ENCODE results near the gene UVSSA.
"Not testable (repeated sequence)": the region's sequence is repeated elsewhere in the genome, so short reads cannot be mapped to it uniquely, and the experiment has no call there.

UVSSA gene

GRCh38 chr4:1377606-1378261, 30.7 kb downstream of the UVSSA start:
- no peak for DNase-seq (ENCODE audit: low read depth)

DNA sequence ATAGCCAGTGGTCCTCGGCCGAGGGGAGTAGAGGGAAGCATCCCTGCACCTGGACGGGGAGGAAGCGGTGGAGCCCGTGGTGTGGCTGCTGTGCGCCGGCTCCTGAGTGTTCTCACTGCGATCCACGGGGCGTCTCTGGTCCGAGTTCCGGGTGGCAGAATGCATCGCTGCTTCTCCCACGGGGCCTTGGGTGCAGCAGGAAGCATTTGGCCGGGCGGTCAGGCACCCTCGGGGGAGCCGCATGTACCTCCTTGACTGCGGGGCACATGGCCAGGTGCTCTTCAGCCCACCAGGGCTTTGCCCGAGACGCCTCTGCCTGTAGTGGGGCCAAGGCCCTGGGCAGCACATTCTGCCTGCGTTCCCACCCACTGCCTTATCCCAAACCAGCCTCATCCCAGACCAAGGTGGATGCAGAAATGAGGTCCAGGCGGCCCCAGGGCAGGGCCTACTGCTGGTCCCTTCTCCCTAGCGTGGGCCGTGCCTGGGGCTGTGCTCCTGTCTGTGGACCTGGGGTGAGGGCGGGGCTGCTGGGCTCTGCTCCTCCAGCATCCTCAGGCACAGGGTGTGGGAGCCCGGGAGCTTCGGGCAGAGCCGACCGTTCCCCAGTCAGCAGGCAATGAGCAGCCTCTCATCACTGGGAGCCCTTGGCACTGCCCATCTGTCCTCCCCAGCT, 31.7 kb downstream of the UVSSA start:
- no peak for DNase-seq (ENCODE audit: low read depth)

DNA sequence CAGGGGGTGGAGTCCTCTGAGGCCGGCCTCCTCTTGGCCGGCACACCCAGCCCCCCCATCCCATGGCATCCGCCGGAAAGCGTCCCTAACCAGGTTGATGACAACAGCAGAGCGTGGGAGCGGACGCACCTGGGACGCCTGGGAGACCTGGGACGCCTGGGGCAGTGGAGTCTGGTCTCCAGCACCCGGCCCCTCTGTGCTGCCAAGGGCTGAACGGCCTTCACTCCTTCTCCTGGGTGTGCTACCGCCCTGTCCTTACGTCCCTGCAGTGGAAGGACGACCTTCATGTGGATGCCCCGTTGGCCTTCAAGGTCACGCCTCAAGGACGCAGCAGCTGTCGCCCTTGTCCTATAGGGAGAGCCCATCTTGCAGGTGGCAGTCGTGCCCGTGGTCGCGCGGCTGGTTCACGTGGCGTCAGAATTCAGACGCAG, 32.4 kb downstream of the UVSSA start:
- no peak for DNase-seq (ENCODE audit: low read depth)

DNA sequence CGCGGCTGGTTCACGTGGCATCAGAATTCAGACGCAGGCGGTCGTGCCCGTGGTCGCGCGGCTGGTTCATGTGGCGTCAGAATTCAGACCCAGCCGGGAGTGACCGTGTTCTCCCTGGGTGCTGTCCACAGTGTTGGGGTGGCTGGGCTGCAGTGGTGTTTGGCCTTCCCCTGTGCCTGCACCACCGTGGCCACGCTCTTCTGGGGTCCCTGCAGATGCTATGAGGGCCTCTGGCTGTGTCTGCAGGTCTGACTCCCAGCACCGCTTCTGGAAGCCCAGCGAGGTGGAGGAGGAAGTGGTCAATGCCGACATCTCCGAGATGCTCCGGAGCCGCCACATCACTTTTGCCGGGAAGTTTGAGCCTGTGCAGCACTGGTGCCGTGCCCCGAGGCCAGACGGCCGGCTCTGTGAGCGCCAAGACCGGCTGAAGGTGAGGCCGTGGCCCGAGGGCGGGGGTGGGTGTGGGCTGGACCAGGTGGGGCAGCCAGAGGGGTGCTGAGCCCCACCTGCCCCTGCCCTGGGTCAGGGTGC, 32.9 kb downstream of the UVSSA start:
- DNase-seq (ENCODE audit: low read depth): no peak

GRCh38 chr4:1380368-1381151, 33.6 kb downstream of the UVSSA start:
- DNase-seq (ENCODE audit: low read depth): no peak

DNA sequence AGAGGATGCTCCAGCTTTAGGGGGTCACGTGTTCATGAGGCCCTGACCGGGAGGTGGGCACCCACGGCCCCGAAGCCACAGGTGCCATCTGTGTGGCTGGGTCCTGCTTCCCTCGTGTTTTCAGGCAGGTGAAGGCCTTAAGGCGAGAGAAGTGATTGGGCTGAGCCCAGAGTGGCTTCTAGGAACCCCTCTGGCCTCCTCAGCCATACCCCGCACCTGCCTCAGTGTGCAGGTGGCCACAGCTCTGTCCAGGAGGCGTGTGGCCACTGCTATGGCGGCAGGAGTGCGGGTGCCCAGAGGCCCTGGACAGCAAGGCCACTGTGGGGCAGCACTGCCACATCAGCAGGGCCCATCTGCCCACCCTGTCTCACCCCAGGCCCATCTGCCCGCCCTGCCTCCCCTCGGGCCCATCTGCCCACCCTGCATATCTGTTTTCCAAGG, 34.2 kb downstream of the UVSSA start:
- DNase-seq (ENCODE audit: low read depth): no peak

- DNase-seq (ENCODE audit: low read depth): no peak
Observed at GRCh38 chr4:1381944-1382541, 35.0 kb downstream of the UVSSA start.

- DNase-seq (ENCODE audit: low read depth): no peak
Observed at GRCh38 chr4:1382776-1383727, 36.0 kb downstream of the UVSSA start.

DNA sequence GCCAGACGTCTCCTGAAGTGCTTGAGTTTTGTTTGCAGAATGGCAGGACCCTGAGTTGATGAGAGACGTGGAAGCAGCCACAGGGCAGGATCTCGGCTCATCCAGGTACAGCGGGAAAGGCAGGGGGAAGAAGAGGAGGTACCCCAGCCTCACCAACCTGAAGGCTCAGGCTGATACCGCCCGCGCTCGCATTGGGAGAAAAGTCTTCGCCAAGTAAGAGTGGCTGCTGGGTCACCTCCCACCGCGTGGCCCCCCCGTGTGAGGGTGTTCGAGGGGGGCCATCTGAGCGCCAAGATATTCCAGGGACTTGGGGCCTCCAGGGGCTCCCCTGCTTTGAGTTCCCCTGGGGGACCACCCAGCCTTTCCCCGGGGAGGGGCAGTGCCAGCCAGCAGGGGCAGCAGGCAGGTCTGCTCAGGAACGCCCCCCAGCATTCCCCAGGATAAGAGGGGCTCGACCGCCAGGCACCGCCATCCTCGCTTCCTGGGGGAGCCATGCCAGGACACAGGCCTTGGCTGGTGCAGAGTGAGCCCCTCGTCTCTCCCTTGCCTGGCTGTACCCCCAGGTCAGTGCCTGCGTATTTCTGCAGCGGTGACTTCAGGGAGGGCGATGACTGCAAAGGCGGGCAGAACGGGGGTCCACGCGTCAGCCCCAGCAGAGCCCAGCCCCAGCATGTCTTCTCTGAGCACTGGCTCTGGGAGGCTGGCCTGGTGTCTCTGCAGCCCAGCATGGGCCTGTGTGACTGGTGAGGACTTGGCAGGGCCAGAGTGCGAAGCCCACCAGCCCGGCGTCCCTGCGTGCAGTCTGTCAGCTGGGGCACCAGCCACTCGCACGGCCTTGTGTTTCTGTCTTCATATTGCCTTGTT, 37.0 kb downstream of the UVSSA start:
- no peak for DNase-seq (ENCODE audit: low read depth)

DNA sequence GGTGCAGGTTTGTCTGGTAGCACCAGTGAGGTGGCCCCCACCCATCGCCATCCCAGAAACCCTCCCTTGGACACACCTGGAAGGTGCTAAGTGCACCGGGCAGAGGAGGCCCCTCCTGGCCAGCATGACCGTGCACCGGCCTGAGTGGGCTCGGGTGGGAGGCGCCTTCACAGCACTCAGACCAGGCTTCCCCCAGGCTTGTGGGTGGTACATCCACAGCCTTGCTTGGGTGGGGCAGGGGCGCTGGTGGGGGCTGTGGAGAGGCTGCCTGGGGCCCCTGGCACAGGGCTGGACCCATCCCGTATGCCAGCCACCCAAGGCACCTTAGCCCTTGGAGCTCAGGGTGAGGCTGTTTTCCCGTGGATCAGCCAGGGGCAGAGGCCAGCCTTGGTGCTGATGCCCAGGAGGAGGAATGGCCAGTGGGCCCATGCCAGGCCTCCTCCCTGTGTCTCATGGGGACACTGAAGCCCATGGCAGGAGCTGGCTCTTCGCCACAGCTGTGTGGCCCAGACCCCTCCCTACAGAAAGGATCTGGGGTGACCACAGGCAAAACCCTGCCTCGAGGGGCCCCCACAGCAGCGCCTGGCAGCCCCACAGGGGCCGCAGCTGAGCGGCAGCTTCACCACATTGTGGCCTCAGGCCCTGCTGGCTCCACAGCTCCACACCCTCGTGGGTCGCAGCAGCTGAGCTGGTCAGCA, 37.8 kb downstream of the UVSSA start:
- no peak for DNase-seq (ENCODE audit: low read depth)

GRCh38 chr4:1385373-1386340, 38.6 kb downstream of the UVSSA start:
- DNase-seq (ENCODE audit: low read depth): no peak

GRCh38 chr4:1393363-1393762, 46.4 kb downstream of the UVSSA start:
- DNase-seq (ENCODE audit: low read depth): not testable (repeated sequence)

DNA sequence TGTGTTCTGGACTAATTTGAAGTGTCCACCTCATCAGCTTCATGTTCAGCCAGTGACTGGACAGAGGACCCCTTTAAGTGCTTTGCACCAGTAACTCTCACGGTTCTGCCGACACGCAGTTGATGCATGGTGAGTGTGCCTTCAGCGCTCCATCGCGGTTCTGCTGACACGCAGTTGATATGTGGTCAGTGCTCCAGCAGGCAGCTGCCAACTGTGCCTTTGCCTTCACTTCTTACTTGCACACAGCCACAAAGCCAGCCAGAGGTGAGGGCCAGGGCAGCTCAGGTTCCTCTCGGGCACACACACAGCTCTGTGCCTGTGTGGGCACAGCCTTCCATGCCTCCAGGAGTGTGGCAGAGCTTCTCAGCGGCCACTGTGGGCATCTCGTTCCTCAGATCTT, 46.9 kb downstream of the UVSSA start:
- no peak for DNase-seq (ENCODE audit: low read depth)

GRCh38 chr4:1394554-1395388, 47.8 kb downstream of the UVSSA start:
- DNase-seq (ENCODE audit: low read depth): not testable (repeated sequence)

DNA sequence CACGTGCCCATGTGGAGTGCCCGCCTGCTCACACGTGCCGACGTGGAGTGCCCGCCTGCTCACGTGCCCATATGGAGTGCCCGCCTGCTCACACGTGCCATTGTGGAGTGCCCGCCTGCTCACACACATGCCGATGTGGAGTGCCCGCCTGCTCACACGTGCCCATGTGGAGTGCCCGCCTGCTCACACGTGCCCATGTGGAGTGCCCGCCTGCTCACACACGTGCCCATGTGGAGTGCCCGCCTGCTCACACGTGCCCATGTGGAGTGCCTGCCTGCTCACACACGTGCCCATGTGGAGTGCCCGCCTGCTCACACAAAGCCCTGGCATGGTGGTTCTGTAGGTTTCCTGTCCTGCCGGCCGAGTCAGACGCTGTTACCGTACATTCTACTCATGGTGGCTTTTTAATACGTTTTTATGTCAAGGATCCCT, 48.4 kb downstream of the UVSSA start:
- not testable (repeated sequence) for DNase-seq (ENCODE audit: low read depth)

GRCh38 chr4:1395941-1396805, 49.2 kb downstream of the UVSSA start:
- no peak for DNase-seq (ENCODE audit: low read depth)

Data from activated T-cell treated with anti-CD3 and anti-CD28 coated beads for 1 hour (primary cell).